Transverse colon (tissue), 4 donors: ENCODE measurements around the gene CCN5.

ENCODE experiments used
- EP300 ChIP-seq: sonication (generic); formaldehyde crosslinking; IDR thresholded peaks from one replicate; pipeline ENCODE4 v1.6.1; 2017; ENCODE audit warnings: antibody characterized with exemption, low read depth
- POLR2A ChIP-seq: fragments of 450-650 bp; IDR thresholded peaks from one replicate; pipeline ENCODE4 v1.6.1; 2016; ENCODE audit warnings: antibody characterized with exemption, mild to moderate bottlenecking, moderate library complexity
- POLR2AphosphoS5 ChIP-seq, 3 donors: sonication (generic); formaldehyde crosslinking; IDR thresholded peaks; one replicate each; pipeline ENCODE4 v1.6.1; 2016; ENCODE audit warnings: antibody characterized with exemption in 3 of 3
- TF ChIP-seq, protein P1 (sequence below), 5 experiments: fragments of 200-600 bp in 3 of 5; fragments of 450-650 bp in 2 of 5; sonication (generic) in 3 of 5; IDR thresholded peaks; 1 replicate in 2 of 5; 2 replicates in 3 of 5; pipeline ENCODE4 v1.5.1; 2016 to 2017; ENCODE audit warnings: antibody characterized with exemption in 5 of 5, inconsistent platforms in 3 of 5, mild to moderate bottlenecking in 2 of 5, moderate library complexity in 1 of 5

DNA sequence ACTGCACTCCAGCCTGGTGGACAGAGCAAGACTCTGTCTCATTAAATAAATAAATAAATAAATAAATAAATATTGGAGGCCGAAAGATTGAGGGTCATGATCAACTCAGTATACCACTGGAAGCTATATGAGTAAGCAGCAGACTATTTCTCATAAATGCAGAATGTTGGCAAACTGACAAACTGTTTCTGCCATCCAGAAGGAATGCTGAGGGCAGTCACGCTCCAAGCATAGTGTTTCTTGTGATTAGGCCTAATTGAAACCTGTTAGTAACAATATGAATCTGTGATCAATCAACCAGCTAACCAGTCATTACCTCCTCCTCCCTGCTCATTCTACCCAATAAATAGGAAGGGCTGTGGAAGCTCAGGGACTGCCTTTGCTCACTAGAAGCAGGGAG, 15.3 kb downstream of the CCN5 start:
- TF ChIP-seq POLR2A (no peak), EP300 (no peak), POLR2AphosphoS5 (IDR thresholded peaks at IDR 0.05) (no peak)
- TF ChIP-seq, protein P1, sequence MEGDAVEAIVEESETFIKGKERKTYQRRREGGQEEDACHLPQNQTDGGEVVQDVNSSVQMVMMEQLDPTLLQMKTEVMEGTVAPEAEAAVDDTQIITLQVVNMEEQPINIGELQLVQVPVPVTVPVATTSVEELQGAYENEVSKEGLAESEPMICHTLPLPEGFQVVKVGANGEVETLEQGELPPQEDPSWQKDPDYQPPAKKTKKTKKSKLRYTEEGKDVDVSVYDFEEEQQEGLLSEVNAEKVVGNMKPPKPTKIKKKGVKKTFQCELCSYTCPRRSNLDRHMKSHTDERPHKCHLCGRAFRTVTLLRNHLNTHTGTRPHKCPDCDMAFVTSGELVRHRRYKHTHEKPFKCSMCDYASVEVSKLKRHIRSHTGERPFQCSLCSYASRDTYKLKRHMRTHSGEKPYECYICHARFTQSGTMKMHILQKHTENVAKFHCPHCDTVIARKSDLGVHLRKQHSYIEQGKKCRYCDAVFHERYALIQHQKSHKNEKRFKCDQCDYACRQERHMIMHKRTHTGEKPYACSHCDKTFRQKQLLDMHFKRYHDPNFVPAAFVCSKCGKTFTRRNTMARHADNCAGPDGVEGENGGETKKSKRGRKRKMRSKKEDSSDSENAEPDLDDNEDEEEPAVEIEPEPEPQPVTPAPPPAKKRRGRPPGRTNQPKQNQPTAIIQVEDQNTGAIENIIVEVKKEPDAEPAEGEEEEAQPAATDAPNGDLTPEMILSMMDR (IDR thresholded peaks at IDR 0.05), result no peak
